MM.1S (cell line): ENCODE data around the gene KDM7A.

Experiments used
- EZH2phosphoT487 ChIP-seq: fragments of 300-600 bp; sonication (generic); IDR thresholded peaks from 2 replicates; pipeline ENCODE4 v1.6.1; 2018; ENCODE audit warnings: antibody characterized with exemption, low read length
- TF ChIP-seq, protein P1 (sequence below): fragments of 300-600 bp; sonication (generic); IDR thresholded peaks from 2 replicates; pipeline ENCODE4 v1.5.1; 2016; ENCODE audit warnings: antibody characterized with exemption, low read length, mixed read lengths

GRCh38 chr7:140096459-140096858 is 80.3 kb downstream of the KDM7A start:
- TF ChIP-seq, protein P1, sequence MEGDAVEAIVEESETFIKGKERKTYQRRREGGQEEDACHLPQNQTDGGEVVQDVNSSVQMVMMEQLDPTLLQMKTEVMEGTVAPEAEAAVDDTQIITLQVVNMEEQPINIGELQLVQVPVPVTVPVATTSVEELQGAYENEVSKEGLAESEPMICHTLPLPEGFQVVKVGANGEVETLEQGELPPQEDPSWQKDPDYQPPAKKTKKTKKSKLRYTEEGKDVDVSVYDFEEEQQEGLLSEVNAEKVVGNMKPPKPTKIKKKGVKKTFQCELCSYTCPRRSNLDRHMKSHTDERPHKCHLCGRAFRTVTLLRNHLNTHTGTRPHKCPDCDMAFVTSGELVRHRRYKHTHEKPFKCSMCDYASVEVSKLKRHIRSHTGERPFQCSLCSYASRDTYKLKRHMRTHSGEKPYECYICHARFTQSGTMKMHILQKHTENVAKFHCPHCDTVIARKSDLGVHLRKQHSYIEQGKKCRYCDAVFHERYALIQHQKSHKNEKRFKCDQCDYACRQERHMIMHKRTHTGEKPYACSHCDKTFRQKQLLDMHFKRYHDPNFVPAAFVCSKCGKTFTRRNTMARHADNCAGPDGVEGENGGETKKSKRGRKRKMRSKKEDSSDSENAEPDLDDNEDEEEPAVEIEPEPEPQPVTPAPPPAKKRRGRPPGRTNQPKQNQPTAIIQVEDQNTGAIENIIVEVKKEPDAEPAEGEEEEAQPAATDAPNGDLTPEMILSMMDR, result no peak
- no peak for TF ChIP-seq EZH2phosphoT487
